Esophagus muscularis mucosa (tissue), 3 donors: ENCODE measurements around the gene PPP1R16B.

ENCODE experiments used
- CTCF ChIP-seq, 3 experiments: fragments of 200-600 bp in 2 of 3; fragments of 450-650 bp in 1 of 3; sonication (generic) in 2 of 3; IDR thresholded peaks; one replicate each; pipeline ENCODE4 v1.5.1; 2017 to 2019; ENCODE audit warnings: antibody characterized with exemption in 3 of 3, mild to moderate bottlenecking in 2 of 3, moderate library complexity in 1 of 3
- POLR2A ChIP-seq: fragments of 450-650 bp; IDR thresholded peaks from one replicate; pipeline ENCODE4 v1.6.1; 2017; ENCODE audit warnings: antibody characterized with exemption, moderate library complexity, mild to moderate bottlenecking, low read depth

GRCh38 chr20:38889050-38889449 is 83.6 kb downstream of the PPP1R16B start:
- no peak for TF ChIP-seq CTCF (IDR thresholded peaks at IDR 0.05)
- TF ChIP-seq POLR2A = no peak
